PC-3 (cell line): Measurements from ENCODE around the gene ATP6V0E2. TPM values are rescaled to one million over a fixed set of nuclear protein-coding genes. Genes with fewer than 3 reads are reported as not detected.

ENCODE experiments used
- ATAC-seq: fragments of 200-7000 bp; cut with Tn5 transposase; 2 replicates; pipeline ENCODE4 v1.9.1; 2020; ENCODE audit warnings: mild to moderate bottlenecking, moderate library complexity
- BruUV-seq: library from RNA; stranded (reverse); fragments of 400-500 nt; replicated peaks from 2 replicates; lab custom pipeline; 2021; lab: Mats Ljungman, UMichigan
- CTCF ChIA-PET: fragments of 300-600 bp; sonication (Branson Sonifier 250); formaldehyde crosslinking; loops from one replicate; lab custom pipeline; 2022; ENCODE audit warnings: antibody characterized with exemption; lab: Charles Lee
- POLR2A ChIA-PET: fragments of 300-600 bp; sonication (Branson Sonifier 250); formaldehyde crosslinking; loops from one replicate; lab custom pipeline; 2022; ENCODE audit warnings: antibody characterized with exemption; ENCODE audit not compliant: unreplicated experiment; lab: Charles Lee
- DNase-seq: peaks from one replicate; pipeline ENCODE4 v3.0.0-alpha.2; 2015
- H2AFZ ChIP-seq: fragments of 300-600 bp; sonication (generic); 2 replicates; pipeline ENCODE4 v1.6.0; 2016; ENCODE audit warnings: antibody characterized with exemption, low read length
- H3F3A ChIP-seq: fragments of 300-600 bp; sonication (generic); one replicate; pipeline ENCODE4 v1.6.0; 2017; ENCODE audit warnings: antibody characterized with exemption, low read length, control low read depth, mild to moderate bottlenecking; ENCODE audit not compliant: unreplicated experiment
- H3K27ac ChIP-seq: fragments of 300-600 bp; sonication (generic); 2 replicates; pipeline ENCODE4 v1.5.1; 2016; ENCODE audit warnings: mild to moderate bottlenecking, low read length
- H3K27me3 ChIP-seq: fragments of 300-600 bp; sonication (generic); 2 replicates; pipeline ENCODE4 v1.6.1; 2016; ENCODE audit warnings: low read length, mixed read lengths
- H3K36me3 ChIP-seq: fragments of 300-600 bp; sonication (generic); 2 replicates; pipeline ENCODE4 v1.6.1; 2016; ENCODE audit warnings: low read depth, mixed run types, low read length, mixed read lengths
- H3K4me1 ChIP-seq: fragments of 300-600 bp; sonication (generic); 2 replicates; pipeline ENCODE4 v1.5.1; 2016; ENCODE audit warnings: low read length; ENCODE audit not compliant: insufficient read depth
- H3K4me2 ChIP-seq: fragments of 300-600 bp; sonication (generic); 2 replicates; pipeline ENCODE4 v1.6.0; 2016; ENCODE audit warnings: low read length
- H3K4me3 ChIP-seq: fragments of 300-600 bp; sonication (generic); 2 replicates; pipeline ENCODE4 v1.5.1; 2016; ENCODE audit warnings: mild to moderate bottlenecking, low read length, mixed read lengths
- H3K79me2 ChIP-seq: fragments of 300-600 bp; sonication (generic); 2 replicates; pipeline ENCODE4 v1.6.1; 2017; ENCODE audit warnings: low read length, mixed read lengths
- H3K9ac ChIP-seq: fragments of 300-600 bp; sonication (generic); 2 replicates; pipeline ENCODE4 v1.6.0; 2016; ENCODE audit warnings: mild to moderate bottlenecking, low read length
- H3K9me2 ChIP-seq: fragments of 300-600 bp; sonication (generic); replicated peaks from 2 replicates; pipeline ENCODE4 v1.6.1; 2016; ENCODE audit warnings: mixed run types, low read length, mixed read lengths
- H3K9me3 ChIP-seq: fragments of 300-600 bp; sonication (generic); 2 replicates; pipeline ENCODE4 v1.6.1; 2016; ENCODE audit warnings: low read length, mixed read lengths
- H4K20me1 ChIP-seq: fragments of 300-600 bp; sonication (generic); 2 replicates; pipeline ENCODE4 v1.6.1; 2016; ENCODE audit warnings: low read length, mixed read lengths
- EZH2 ChIP-seq: fragments of 300-600 bp; sonication (generic); IDR thresholded peaks from one replicate; pipeline ENCODE4 v1.6.1; 2017; ENCODE audit warnings: antibody characterized with exemption, mild to moderate bottlenecking, low read length; ENCODE audit not compliant: unreplicated experiment
- EZH2phosphoT487 ChIP-seq: fragments of 300-600 bp; sonication (generic); IDR thresholded peaks from 2 replicates; pipeline ENCODE4 v1.6.1; 2018; ENCODE audit warnings: mild to moderate bottlenecking, antibody characterized with exemption, low read length, borderline replicate concordance
- intact Hi-C: fragments of 100-400 bp; cut with micrococcal nuclease; formaldehyde crosslinking; loops from 2 replicates; pipeline ENCODE4 v1.9.0; 2023
- total RNA-seq: library from RNA; depleted of rRNA; stranded (reverse); fragments of >200 nt; gene quantifications from 2 replicates; pipeline ENCODE4 v1.2.3, GENCODE V29; 2014
- TF ChIP-seq, protein P1 (sequence below): fragments of 300-600 bp; sonication (generic); conservative IDR thresholded peaks from 2 replicates; pipeline ENCODE4 v1.5.1; 2017; ENCODE audit warnings: antibody characterized with exemption, low read depth, mild to moderate bottlenecking, low read length

The ATP6V0E2 gene
- total RNA-seq, 1 experiment from 2014 or later, result 78.2 TPM

- CTCF ChIA-PET, result no interaction called here
- no peak overlapping the region for H3K9ac ChIP-seq
Measured at GRCh38 chr7:149826344-149827088, 47.3 kb upstream of the ATP6V0E2 start.

DNA sequence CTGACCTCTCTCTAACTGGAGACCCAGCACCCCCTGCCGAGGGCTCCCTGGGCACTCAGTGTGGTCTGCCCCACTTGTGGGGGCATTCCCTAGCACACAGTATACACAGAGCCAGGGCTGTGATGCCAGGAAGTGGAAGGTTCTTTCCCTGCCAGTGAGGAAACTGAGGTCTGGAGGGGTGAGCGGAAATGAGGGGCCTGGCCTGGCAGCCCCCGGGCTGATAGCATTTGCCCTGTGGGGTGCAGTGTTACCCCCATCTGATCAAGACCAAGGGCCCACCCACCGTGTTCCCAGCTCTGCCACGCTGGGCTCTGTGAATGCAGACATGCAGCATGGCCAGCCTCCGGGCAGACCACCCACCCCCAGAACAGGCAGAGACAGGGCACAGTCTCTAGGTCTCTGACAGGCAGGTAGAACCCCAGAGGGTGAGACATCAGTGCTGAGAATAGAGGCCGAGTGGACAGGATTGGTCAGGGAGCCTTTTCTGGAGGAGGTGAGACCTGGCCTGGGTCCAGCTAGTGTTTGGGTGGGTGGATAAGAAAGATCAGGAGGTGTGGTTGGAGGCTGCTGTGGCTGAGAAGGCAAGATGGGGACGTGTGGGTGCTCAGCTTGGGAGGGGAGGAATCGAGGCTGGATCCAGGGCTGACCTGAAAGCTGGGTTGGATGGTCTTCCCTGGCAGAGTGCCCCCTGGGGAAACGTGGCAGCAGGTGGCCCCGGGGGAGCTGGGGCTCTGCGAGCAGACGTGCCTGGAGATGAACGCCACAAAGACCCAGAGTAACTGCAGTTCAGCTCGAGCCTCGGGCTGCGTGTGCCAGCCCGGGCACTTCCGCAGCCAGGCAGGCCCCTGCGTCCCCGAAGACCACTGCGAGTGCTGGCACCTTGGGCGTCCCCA, 46.4 kb upstream of the ATP6V0E2 start:
- TF ChIP-seq EZH2 (no peak), EZH2phosphoT487 (no peak)
- TF ChIP-seq, protein P1, sequence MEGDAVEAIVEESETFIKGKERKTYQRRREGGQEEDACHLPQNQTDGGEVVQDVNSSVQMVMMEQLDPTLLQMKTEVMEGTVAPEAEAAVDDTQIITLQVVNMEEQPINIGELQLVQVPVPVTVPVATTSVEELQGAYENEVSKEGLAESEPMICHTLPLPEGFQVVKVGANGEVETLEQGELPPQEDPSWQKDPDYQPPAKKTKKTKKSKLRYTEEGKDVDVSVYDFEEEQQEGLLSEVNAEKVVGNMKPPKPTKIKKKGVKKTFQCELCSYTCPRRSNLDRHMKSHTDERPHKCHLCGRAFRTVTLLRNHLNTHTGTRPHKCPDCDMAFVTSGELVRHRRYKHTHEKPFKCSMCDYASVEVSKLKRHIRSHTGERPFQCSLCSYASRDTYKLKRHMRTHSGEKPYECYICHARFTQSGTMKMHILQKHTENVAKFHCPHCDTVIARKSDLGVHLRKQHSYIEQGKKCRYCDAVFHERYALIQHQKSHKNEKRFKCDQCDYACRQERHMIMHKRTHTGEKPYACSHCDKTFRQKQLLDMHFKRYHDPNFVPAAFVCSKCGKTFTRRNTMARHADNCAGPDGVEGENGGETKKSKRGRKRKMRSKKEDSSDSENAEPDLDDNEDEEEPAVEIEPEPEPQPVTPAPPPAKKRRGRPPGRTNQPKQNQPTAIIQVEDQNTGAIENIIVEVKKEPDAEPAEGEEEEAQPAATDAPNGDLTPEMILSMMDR, result no peak
- POLR2A ChIA-PET, result no interaction called here

More at GRCh38 chr7:149826344-149827088, 47.3 kb upstream of the ATP6V0E2 start:
- no peaks in the 10 kb centered on the region; the same call in 1 of the 2 replicates for H3K27me3 ChIP-seq
- no peaks in the 10 kb centered on the region for H3F3A ChIP-seq
- no peaks in the 10 kb centered on the region for H3K79me2 ChIP-seq
- H3K9me2 ChIP-seq, result no peaks in the 10 kb centered on the region
- DNase-seq (no peak), ATAC-seq (no peak)
- H3K27ac ChIP-seq, result no peak overlapping the region
- intact Hi-C loops, result no loop called here
- H3K36me3 ChIP-seq, result no peaks in the 10 kb centered on the region
- no peaks in the 10 kb centered on the region for H3K4me1 ChIP-seq
- no peaks in the 10 kb centered on the region for H3K9me3 ChIP-seq
- H2AFZ ChIP-seq, result no peak overlapping the region
- BruUV-seq, result no TSS peak
- no peak overlapping the region for H3K4me3 ChIP-seq
- POLR2A ChIA-PET, result no interaction called here
- H4K20me1 ChIP-seq, result no peaks in the 10 kb centered on the region
- no peak overlapping the region for H3K4me2 ChIP-seq
- TF ChIP-seq, protein P1, result no peak
- TF ChIP-seq EZH2 (no peak), EZH2phosphoT487 (no peak)

More for the DNA sequence above, 46.4 kb upstream of the ATP6V0E2 start:
- no peak overlapping the region for H3K9ac ChIP-seq
- H3F3A ChIP-seq, result no peaks in the 10 kb centered on the region
- no peaks in the 10 kb centered on the region for H3K4me1 ChIP-seq
- CTCF ChIA-PET, result no interaction called here
- H3K9me2 ChIP-seq, result no peaks in the 10 kb centered on the region
- no peak overlapping the region for H3K4me2 ChIP-seq
- H3K4me3 ChIP-seq, result no peak overlapping the region
- no peak overlapping the region for H2AFZ ChIP-seq
- H3K27me3 ChIP-seq, result no peaks in the 10 kb centered on the region; the same call in 1 of the 2 replicates
- no peaks in the 10 kb centered on the region for H4K20me1 ChIP-seq
- ATAC-seq (no peak), DNase-seq (no peak)
- intact Hi-C loops, result no loop called here
- H3K79me2 ChIP-seq, result no peaks in the 10 kb centered on the region
- no TSS peak for BruUV-seq
- no peak overlapping the region for H3K27ac ChIP-seq
- H3K36me3 ChIP-seq, result no peaks in the 10 kb centered on the region
- H3K9me3 ChIP-seq, result no peaks in the 10 kb centered on the region
